PC-9 (cell line): ENCODE data around the gene KRT9.

Experiments
- EZH2 ChIP-seq: fragments of 200-600 bp; sonication (generic); IDR thresholded peaks from 2 replicates; pipeline ENCODE4 v1.8.0; 2017; ENCODE audit warnings: antibody characterized with exemption, low read depth
- TF ChIP-seq, protein P1 (sequence below): fragments of 200-600 bp; sonication (generic); conservative IDR thresholded peaks from 2 replicates; pipeline ENCODE4 v1.6.1; 2017; ENCODE audit warnings: mixed run types, antibody characterized with exemption, mild to moderate bottlenecking, moderate library complexity

DNA sequence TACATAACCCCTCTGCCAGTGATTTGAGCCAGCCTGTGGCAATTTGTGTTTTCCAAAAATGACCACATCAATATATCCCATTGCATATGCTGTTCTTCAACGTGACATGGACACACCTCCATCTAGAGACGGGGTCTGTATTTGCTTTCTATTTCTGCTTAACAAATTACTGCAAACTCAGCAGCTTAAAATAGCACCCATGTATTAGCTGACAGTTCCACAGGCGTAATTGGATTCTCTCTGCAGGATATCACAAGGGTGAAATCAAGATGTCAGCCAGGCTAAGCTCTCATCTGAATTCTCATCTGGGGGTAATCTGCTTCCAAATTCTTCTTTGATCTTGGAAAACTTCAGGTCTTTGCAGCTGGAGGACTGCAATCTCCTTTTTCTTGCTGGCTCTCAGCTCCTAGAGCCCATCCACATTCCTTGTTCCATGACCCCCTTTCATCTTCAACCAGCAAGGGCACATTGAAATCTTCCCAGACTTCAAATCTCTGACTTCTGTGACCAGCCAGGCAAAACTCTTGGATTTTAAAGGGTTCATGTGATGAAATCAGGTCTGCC is 8.2 kb downstream of the KRT9 start:
- TF ChIP-seq, protein P1, sequence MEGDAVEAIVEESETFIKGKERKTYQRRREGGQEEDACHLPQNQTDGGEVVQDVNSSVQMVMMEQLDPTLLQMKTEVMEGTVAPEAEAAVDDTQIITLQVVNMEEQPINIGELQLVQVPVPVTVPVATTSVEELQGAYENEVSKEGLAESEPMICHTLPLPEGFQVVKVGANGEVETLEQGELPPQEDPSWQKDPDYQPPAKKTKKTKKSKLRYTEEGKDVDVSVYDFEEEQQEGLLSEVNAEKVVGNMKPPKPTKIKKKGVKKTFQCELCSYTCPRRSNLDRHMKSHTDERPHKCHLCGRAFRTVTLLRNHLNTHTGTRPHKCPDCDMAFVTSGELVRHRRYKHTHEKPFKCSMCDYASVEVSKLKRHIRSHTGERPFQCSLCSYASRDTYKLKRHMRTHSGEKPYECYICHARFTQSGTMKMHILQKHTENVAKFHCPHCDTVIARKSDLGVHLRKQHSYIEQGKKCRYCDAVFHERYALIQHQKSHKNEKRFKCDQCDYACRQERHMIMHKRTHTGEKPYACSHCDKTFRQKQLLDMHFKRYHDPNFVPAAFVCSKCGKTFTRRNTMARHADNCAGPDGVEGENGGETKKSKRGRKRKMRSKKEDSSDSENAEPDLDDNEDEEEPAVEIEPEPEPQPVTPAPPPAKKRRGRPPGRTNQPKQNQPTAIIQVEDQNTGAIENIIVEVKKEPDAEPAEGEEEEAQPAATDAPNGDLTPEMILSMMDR = no peak
- no peak for TF ChIP-seq EZH2
